ENCODE data around the gene PSMD7. TPM values are rescaled to one million over a fixed set of nuclear protein-coding genes. Genes with fewer than 3 reads are reported as not detected.

Gene PSMD7
- total and polyA plus RNA-seq, 2 of the 4 experiments (the other 2 are of a cell fraction), result 80.8 to 98.3 TPM

- Histone ChIP-seq H4K5ac (ENCODE audit: low read depth, low read length) (no peak overlapping the region), H3K18ac (ENCODE audit: low read depth, low read length) (no peak overlapping the region), H3K9me1 (ENCODE audit: insufficient read depth, low read length) (no peaks in the 10 kb centered on the region), H2BK5ac (ENCODE audit: low read depth, low read length, poor library complexity, severe bottlenecking) (no peak overlapping the region), H3K9me3 (ENCODE audit: control insufficient read depth, insufficient read depth, low read length) (no peaks in the 10 kb centered on the region), H3K23ac (ENCODE audit: low read depth, low read length) (no peak overlapping the region), H2AK9ac (replicated peaks; ENCODE audit: low read depth, low read length, poor library complexity) (no peak overlapping the region), H2AK5ac (ENCODE audit: low read depth, low read length) (no peak overlapping the region), H3K14ac (replicated peaks; ENCODE audit: low read depth, low read length) (no peak overlapping the region), H3K4me3 (ENCODE audit: insufficient read depth, low read depth, low read length) (no peak overlapping the region), H3K4me1 (ENCODE audit: control insufficient read depth, insufficient read depth, low read length) (no peaks in the 10 kb centered on the region), H2AFZ (replicated peaks; ENCODE audit: low read length, poor library complexity) (no peak overlapping the region), H3K56ac (ENCODE audit: extremely low read depth, insufficient read depth, low read length) (no peak overlapping the region), H3K79me1 (ENCODE audit: low read depth in 1 of 2, low read length in 2 of 2) (no peaks in the 10 kb centered on the region), H2BK120ac (ENCODE audit: low read depth, low read length) (no peak overlapping the region), H4K91ac (ENCODE audit: insufficient read depth, low read depth, low read length) (no peak overlapping the region), H3K27me3 (ENCODE audit: control insufficient read depth, insufficient read depth, low read length) (no peaks in the 10 kb centered on the region; the same call in 1 of the 2 replicates), H3K36me3 (ENCODE audit: control insufficient read depth, insufficient read depth, low read length) (no peaks in the 10 kb centered on the region), H3K9ac (ENCODE audit: low read depth, low read length) (no peak overlapping the region), H4K8ac (ENCODE audit: low read depth in 2 of 2, low read length in 2 of 2) (no peak overlapping the region), H3K4me2 (ENCODE audit: low read depth, low read length) (no peak overlapping the region), H2BK20ac (ENCODE audit: low read depth, low read length) (no peak overlapping the region), H4K20me1 (ENCODE audit: insufficient read depth, low read length) (no peaks in the 10 kb centered on the region), H2BK15ac (ENCODE audit: low read depth, low read length) (no peak overlapping the region), H3K4ac (ENCODE audit: low read depth, low read length) (no peak overlapping the region), H3K27ac (ENCODE audit: insufficient read depth, low read length) (no peak overlapping the region)
- intact Hi-C loops (cut with micrococcal nuclease) (loop anchor here (2.0 to 5.0 kb wide), 3 partner anchors 211 to 398 kb away; no protein-coding TSS in a partner anchor), in situ Hi-C loops (cut with MboI; ENCODE audit: low sequenced_read_pairs) (loop anchor here (25.0 kb wide), 1 partner anchor 1213 kb away; no protein-coding TSS in a partner anchor), dilution Hi-C loops (cut with HindIII; ENCODE audit: low sequenced_read_pairs, unreplicated experiment) (no loop called here)
- no TSS peak for BruUV-seq (replicated peaks)
- WGBS, 2 experiments (ENCODE audit: extremely low coverage in 2 of 2, insufficient read length in 1 of 2), result no CpG with 5 or more reads among the region's 7 CpGs
- ATAC-seq (ENCODE audit: low read depth) (no peak), DNase-seq (no peak)
- ChIA-PET CTCF (interaction anchor here (0.6 to 2.2 kb wide), 14 partner anchors 8 to 908 kb away, joined by 3 to 8 read pairs (median 3); no protein-coding TSS in a partner anchor), POLR2A (ENCODE audit: unreplicated experiment) (no interaction called here)
- TF ChIP-seq CEBPB (IDR thresholded peaks at IDR 0.05; ENCODE audit: low read depth, low read length) (no peak), MAFK (IDR thresholded peaks at IDR 0.05; ENCODE audit: low read depth, low read length) (no peak), RCOR1 (IDR thresholded peaks at IDR 0.05; ENCODE audit: insufficient replicate concordance, low read length) (no peak), ELK1 (IDR thresholded peaks at IDR 0.05; ENCODE audit: borderline replicate concordance, low read depth, low read length) (no peak), BHLHE40 (IDR thresholded peaks at IDR 0.05; ENCODE audit: low read depth, low read length) (no peak), CHD1 (IDR thresholded peaks at IDR 0.05; ENCODE audit: low read depth, low read length) (no peak), RAD21 (IDR thresholded peaks at IDR 0.05; ENCODE audit: low read length) (no peak), MAZ (IDR thresholded peaks at IDR 0.05; ENCODE audit: borderline replicate concordance, low read depth, low read length) (no peak)
These were observed 20.9 kb upstream of the PSMD7 start for GRCh38 chr16:74275711-74276110.
